Measurements from ENCODE around the gene TECPR2. TPM values are rescaled to one million over a fixed set of nuclear protein-coding genes. Genes with fewer than 3 reads are reported as not detected.
A peak's percentile ranks its signal among the peaks of the same experiment; 100 is the strongest.

Gene TECPR2
- total and polyA plus RNA-seq, 2 of the 13 experiments (the other 11 are each of a cell fraction or from before 2014, with no cell fraction given) = 3.5 to 5.7 TPM

- Histone ChIP-seq H3K4me1 (ENCODE audit: insufficient read depth, low read length) (peaks cover 62% of the 10 kb centered on the region), H3K9ac (ENCODE audit: insufficient read depth, low read depth, low read length) (peak overlapping the region; percentile 98), H2AFZ (ENCODE audit: low read length) (peak overlapping the region; percentile 59), H3K27ac (ENCODE audit: extremely low read length, insufficient read depth, low read length) (peak overlapping the region; percentile 80), H3K79me2 (ENCODE audit: insufficient read depth, low read length) (peaks cover 7% of the 10 kb centered on the region), H3K27me3 (ENCODE audit: control insufficient read depth in 1 of 2, insufficient read depth in 2 of 2, low read length in 2 of 2) (no peaks in the 10 kb centered on the region; a peak in 1 of 5 replicates), H4K20me1 (ENCODE audit: insufficient read depth, low read length) (no peaks in the 10 kb centered on the region), H3K4me3 (replicated peaks in 1 of 3; ENCODE audit: insufficient read depth in 1 of 3, low read depth in 2 of 3, low read length in 3 of 3) (peak overlapping the region; percentile 70 to 86 (median 71)), H3K36me3 (replicated peaks in 1 of 2; ENCODE audit: control insufficient read depth in 1 of 2, insufficient read depth in 2 of 2, low read length in 2 of 2) (no peaks in the 10 kb centered on the region), H3K4me2 (ENCODE audit: low read depth, low read length) (peak overlapping the region; percentile 86), H3K9me3 (ENCODE audit: low read length) (no peaks in the 10 kb centered on the region)
- peak; percentile 14 for ATAC-seq
- in situ Hi-C loops (cut with HindIII; ENCODE audit: extremely low pct_ligation_motif_present, low pct_unique_long_range_greater_than_20kb) (loop anchor here (5.0 to 10.0 kb wide), 2 partner anchors 243 to 355 kb away; partner anchors contain the start of gene DYNC1H1), intact Hi-C loops (cut with micrococcal nuclease; ENCODE audit: unreplicated experiment) (loop anchor here (2.0 to 5.0 kb wide), 3 partner anchors 45 to 200 kb away; partner anchors contain the start of genes CINP and TECPR2)
- no peak for FAIRE-seq
- BruUV-seq (replicated peaks) = TSS peak; percentile 30
- CTCF ChIA-PET (ENCODE audit: low intra/inter-chr PET ratio, low total read pairs) = interaction anchor here (1.5 kb wide), 1 partner anchor 82 kb away, joined by 3 read pairs; no protein-coding TSS in a partner anchor
- WGBS (ENCODE audit: low lambda C conversion rate) = 0% methylated on average over 12 of the region's 12 CpGs
- POLR2A ChIA-PET = interaction anchor here (1.1 to 2.8 kb wide), 7 partner anchors 12 to 229 kb away, joined by 3 to 14 read pairs (median 3); partner anchors contain the start of genes CINP, MOK, TECPR2 and WDR20
- DNase-seq (ENCODE audit: low spot score) = peak; percentile 71
- TF ChIP-seq RFXAP (CRISPR knock-in tag; IDR thresholded peaks at IDR 0.05; ENCODE audit: borderline replicate concordance) = 0 out of 2 replicates have a peak, but pooled peaks have one; percentile 29
- no peak for TF ChIP-seq SIX1 (CRISPR knock-in tag; IDR thresholded peaks at IDR 0.05; ENCODE audit: borderline replicate concordance)
- TF ChIP-seq ZNF138 (CRISPR knock-in tag; IDR thresholded peaks at IDR 0.05; ENCODE audit: low read depth) = no peak
- TF ChIP-seq TAF1 (CRISPR knock-in tag; IDR thresholded peaks at IDR 0.05) = peak; percentile 8; the same call in 1 of the 2 replicates
- TF ChIP-seq FOXA1 (IDR thresholded peaks at IDR 0.05) = no peak
- peak; percentile 59 for TF ChIP-seq FOXA1 (CRISPR knock-in tag; IDR thresholded peaks at IDR 0.05)
- no peak; the same call in 1 of the 2 replicates for TF ChIP-seq PAXIP1 (CRISPR knock-in tag; conservative IDR thresholded peaks at IDR 0.05)
- TF ChIP-seq SPEN (CRISPR knock-in tag; IDR thresholded peaks at IDR 0.05; ENCODE audit: low read depth) = no peak; the same call in 1 of the 2 replicates
- TF ChIP-seq STAG1 (CRISPR knock-in tag; IDR thresholded peaks at IDR 0.05) = peak; percentile 72
- peak; percentile 41; the same call in 1 of the 2 replicates for TF ChIP-seq FOXA3 (CRISPR knock-in tag; IDR thresholded peaks at IDR 0.05)
- TF ChIP-seq FOXO1 (CRISPR knock-in tag; IDR thresholded peaks at IDR 0.05) = no peak
- no peak for TF ChIP-seq E2F1 (CRISPR knock-in tag; IDR thresholded peaks at IDR 0.05)
- 0 out of 2 replicates have a peak, but pooled peaks have one; percentile 20 for TF ChIP-seq ZNF335 (CRISPR knock-in tag; IDR thresholded peaks at IDR 0.05)
- TF ChIP-seq TEAD3 (CRISPR knock-in tag; optimal IDR thresholded peaks at IDR 0.05; ENCODE audit: borderline replicate concordance) = peak; percentile 78
- TF ChIP-seq ZNF558 (CRISPR knock-in tag; IDR thresholded peaks at IDR 0.05; ENCODE audit: borderline replicate concordance) = no peak
- no peak for TF ChIP-seq ZNF629 (CRISPR knock-in tag; conservative IDR thresholded peaks at IDR 0.05)
- TF ChIP-seq HBP1 (CRISPR knock-in tag; IDR thresholded peaks at IDR 0.05; ENCODE audit: low read depth) = 0 out of 2 replicates have a peak, but pooled peaks have one; percentile 7
- peak; percentile 12; the same call in 1 of the 2 replicates for TF ChIP-seq SAP130 (CRISPR knock-in tag; IDR thresholded peaks at IDR 0.05; ENCODE audit: low read depth)
- peak; percentile 15; the same call in 1 of the 2 replicates for TF ChIP-seq RAD21 (CRISPR knock-in tag; IDR thresholded peaks at IDR 0.05)
- TF ChIP-seq SMC3 (IDR thresholded peaks at IDR 0.05; ENCODE audit: low read length) = peak; percentile 21; the same call in 1 of the 2 replicates
Observed at GRCh38 chr14:102317564-102318248, 45.0 kb upstream of the TECPR2 start.
